ENCODE measurements around the gene CCZ1. TPM values are rescaled to one million over a fixed set of nuclear protein-coding genes. Genes with fewer than 3 reads are reported as not detected.
"Not testable (repeated sequence)": the region's sequence is repeated elsewhere in the genome, so short reads cannot be mapped to it uniquely, and the experiment has no call there.

Gene CCZ1
- total RNA-seq, 1 donor from 2014 or later = 56.8 TPM

DNA sequence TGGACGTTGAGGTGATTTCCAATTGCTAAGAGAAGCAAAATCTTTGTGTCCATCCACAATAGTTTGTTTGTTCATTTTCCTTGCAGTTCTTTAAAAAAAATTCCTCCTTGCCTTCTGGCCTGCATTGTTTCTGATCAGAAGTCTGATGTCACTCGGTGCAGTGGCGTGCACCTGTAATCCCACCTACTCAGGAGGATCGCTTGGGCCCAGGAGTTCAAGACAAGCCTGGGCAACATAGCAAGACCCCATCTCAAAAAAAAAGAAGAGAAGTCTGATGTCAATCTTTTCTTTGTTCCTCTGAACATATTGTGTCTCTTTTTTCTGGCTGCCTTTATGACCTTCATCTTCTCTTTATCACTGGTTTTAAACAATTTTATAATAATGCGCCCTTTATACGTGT, 31.5 kb upstream of the CCZ1 start:
- no peak overlapping the region for H3K4me3 ChIP-seq
- no peaks in the 10 kb centered on the region for H3K36me3 ChIP-seq
- no peak overlapping the region for H3K27ac ChIP-seq
- H3K4me1 ChIP-seq = no peaks in the 10 kb centered on the region
- intact Hi-C loops (cut with DNase I) = no loop called here
- no peaks in the 10 kb centered on the region for H3K27me3 ChIP-seq (ENCODE audit: low read depth)
- DNase-seq = no peak
- H3K9me3 ChIP-seq = no peaks in the 10 kb centered on the region
- TF ChIP-seq, protein P1, sequence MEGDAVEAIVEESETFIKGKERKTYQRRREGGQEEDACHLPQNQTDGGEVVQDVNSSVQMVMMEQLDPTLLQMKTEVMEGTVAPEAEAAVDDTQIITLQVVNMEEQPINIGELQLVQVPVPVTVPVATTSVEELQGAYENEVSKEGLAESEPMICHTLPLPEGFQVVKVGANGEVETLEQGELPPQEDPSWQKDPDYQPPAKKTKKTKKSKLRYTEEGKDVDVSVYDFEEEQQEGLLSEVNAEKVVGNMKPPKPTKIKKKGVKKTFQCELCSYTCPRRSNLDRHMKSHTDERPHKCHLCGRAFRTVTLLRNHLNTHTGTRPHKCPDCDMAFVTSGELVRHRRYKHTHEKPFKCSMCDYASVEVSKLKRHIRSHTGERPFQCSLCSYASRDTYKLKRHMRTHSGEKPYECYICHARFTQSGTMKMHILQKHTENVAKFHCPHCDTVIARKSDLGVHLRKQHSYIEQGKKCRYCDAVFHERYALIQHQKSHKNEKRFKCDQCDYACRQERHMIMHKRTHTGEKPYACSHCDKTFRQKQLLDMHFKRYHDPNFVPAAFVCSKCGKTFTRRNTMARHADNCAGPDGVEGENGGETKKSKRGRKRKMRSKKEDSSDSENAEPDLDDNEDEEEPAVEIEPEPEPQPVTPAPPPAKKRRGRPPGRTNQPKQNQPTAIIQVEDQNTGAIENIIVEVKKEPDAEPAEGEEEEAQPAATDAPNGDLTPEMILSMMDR (IDR thresholded peaks at IDR 0.05) = no peak
- ATAC-seq = no peak

DNA sequence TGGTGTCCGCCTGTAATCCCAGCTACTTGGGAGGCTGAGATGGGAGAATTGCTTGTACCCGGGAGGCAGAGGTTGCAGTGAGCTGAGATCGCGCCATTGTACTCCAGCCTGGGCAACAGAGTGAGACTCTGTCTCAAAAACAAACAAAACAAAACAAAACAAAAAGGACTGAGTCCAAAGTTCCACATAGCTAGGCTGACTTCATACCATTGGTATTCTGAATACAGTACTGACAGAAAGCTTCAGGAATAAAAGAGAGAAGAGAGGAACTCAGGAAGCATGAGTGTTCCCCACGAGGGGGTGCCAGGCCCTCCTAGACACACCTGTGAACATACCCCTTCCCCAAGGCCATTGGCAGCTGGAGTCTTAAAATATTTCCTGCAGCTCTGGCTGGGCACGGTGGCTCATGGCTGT, 29.6 kb upstream of the CCZ1 start:
- H3K4me3 ChIP-seq; H3K27me3 ChIP-seq (ENCODE audit: low read depth); ATAC-seq; H3K36me3 ChIP-seq; H3K9me3 ChIP-seq; H3K27ac ChIP-seq; intact Hi-C loops (cut with DNase I); DNase-seq; H3K4me1 ChIP-seq: not testable (repeated sequence)

DNA sequence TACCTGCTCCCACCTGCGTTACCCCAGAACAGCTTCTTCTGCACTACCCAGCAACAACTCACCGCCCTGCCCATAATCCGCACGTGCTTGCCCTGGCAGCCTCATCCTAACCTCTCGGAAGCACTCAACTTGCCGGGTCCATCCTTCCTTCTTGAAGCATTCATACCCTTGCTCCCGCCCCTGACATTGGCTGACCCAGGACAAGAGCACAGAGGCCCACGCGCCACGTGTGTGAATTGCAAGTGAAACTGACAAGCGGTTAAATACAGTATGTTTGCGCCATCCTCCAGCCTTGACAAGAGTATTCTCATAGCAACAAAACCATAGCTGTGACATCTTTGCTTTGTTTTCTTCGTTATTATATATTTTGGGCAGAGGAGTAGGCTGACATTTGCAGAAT, 28.8 kb upstream of the CCZ1 start:
- Histone ChIP-seq H3K9me3 (no peaks in the 10 kb centered on the region), H3K27me3 (ENCODE audit: low read depth) (no peaks in the 10 kb centered on the region), H3K4me3 (no peak overlapping the region), H3K27ac (no peak overlapping the region), H3K4me1 (no peaks in the 10 kb centered on the region), H3K36me3 (no peaks in the 10 kb centered on the region)
- ATAC-seq = no peak
- no peak for DNase-seq
- intact Hi-C loops (cut with DNase I) = no loop called here
- TF ChIP-seq, protein P1 (IDR thresholded peaks at IDR 0.05) = no peak

DNA sequence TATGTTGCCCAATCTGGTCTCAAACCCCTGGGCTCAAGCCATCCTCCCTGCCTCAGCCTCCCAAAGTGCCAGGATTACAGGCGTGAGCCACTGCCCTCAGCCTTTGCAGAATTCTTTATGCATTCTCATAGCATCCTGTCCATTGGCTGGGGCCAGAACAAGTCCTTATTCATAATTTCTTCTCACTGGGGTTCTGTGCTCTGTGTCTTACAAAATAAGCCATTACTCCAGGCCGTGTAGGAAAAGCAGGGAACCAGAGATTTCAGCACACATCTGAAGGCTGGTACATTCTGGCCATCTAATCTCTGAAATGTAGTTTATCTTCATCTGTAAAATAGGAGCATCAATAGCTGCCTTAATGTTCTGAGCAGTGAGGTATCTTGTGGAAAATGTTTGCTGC, 28.2 kb upstream of the CCZ1 start:
- DNase-seq = no peak
- intact Hi-C loops (cut with DNase I) = no loop called here

DNA sequence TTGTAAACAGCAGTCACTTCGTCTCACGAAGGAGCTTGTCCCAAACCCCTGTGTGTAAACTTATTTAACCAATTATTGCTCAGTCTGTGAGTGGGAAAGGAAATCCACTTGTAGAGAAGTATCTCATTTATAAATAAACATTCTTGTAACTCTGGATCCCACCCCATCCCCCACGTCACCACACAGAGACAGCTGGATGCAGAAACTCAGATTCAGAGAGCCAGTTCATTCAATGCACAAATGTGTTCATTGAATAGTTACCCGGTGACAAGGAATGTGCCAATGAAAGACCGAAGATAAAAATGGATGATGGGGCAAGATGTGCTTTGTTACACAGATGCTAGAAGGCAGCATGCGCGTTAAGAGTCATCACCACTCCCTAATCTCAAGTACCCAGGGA, 26.2 kb upstream of the CCZ1 start:
- H3K9me3 ChIP-seq = no peaks in the 10 kb centered on the region
- H3K27ac ChIP-seq = no peak overlapping the region
- no peak overlapping the region for H3K4me3 ChIP-seq
- ATAC-seq (no peak), DNase-seq (no peak)
- intact Hi-C loops (cut with DNase I) = no loop called here
- H3K27me3 ChIP-seq (ENCODE audit: low read depth) = no peaks in the 10 kb centered on the region
- no peaks in the 10 kb centered on the region for H3K4me1 ChIP-seq
- no peaks in the 10 kb centered on the region for H3K36me3 ChIP-seq
- TF ChIP-seq, protein P1 (IDR thresholded peaks at IDR 0.05) = no peak

More for the DNA sequence above, 28.2 kb upstream of the CCZ1 start:
- Histone ChIP-seq H3K4me3 (no peak overlapping the region), H3K36me3 (no peaks in the 10 kb centered on the region), H3K27me3 (ENCODE audit: low read depth) (no peaks in the 10 kb centered on the region), H3K4me1 (no peaks in the 10 kb centered on the region), H3K9me3 (no peaks in the 10 kb centered on the region), H3K27ac (no peak overlapping the region)
- ATAC-seq = no peak
- TF ChIP-seq, protein P1 (IDR thresholded peaks at IDR 0.05) = no peak

DNA sequence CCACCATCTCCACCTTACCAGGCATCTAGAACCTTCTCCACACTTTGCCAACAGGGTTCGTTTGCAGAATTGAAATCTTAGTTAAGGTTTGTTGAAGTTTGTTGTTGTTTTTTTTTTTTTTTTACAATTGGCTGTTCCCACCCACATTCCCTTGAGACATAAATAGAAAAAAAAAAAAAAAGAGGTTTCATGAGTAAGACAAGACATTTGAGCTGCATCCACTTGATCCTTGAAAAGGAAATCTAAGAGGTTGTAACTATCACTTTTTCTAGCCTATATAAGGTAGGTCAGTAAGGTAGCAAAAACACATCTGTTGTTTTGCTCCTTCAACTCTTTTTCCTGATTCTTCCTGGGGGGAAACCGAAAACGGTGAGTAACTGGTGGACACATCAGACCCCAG, 18.9 kb upstream of the CCZ1 start:
- H3K36me3 ChIP-seq; ATAC-seq; H3K4me1 ChIP-seq; H3K9me3 ChIP-seq; H3K27ac ChIP-seq; DNase-seq; H3K27me3 ChIP-seq (ENCODE audit: low read depth); intact Hi-C loops (cut with DNase I); H3K4me3 ChIP-seq: not testable (repeated sequence)

DNA sequence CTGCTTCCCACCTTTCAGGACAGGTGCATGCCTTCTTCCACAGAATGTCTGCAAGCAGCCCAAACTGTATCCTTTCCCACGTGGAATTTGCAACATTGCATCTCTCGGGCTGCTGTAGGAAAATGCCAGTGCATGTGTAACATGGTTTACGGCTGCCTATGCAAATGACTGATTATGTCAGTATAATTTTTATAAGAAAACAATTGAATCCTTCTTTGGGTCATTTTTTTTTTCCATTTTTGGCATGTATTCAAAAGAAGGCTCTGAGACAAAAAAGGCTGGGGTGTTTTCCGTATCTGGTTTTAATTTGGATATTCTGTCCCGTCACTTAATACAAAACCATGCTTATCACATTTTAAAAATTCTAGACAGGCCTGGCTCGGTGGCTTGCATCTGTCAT, 18.4 kb upstream of the CCZ1 start:
- H3K27me3 ChIP-seq (ENCODE audit: low read depth); H3K4me3 ChIP-seq; H3K36me3 ChIP-seq; H3K27ac ChIP-seq; ATAC-seq; DNase-seq; intact Hi-C loops (cut with DNase I); H3K9me3 ChIP-seq; H3K4me1 ChIP-seq: not testable (repeated sequence)

DNA sequence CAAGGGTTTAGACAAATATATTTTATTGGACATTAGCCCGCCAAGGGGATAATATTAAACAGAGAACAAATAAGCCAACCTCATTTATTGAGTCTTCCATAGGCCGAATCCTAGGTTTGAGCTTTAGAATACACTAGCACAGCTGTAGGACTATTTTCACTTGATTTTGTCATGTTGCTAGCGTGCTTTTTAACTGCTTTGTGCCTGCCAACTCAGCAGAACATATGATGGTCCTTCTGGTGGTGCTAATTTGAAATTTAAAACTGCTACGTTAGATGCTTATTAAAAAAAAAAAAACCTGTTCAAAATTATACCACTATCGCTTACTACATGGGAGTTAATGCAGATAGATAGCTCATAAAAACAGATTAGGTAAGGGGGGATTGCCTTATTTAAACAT, 14.1 kb upstream of the CCZ1 start:
- not testable (repeated sequence) for H3K27me3 ChIP-seq (ENCODE audit: low read depth); DNase-seq

DNA sequence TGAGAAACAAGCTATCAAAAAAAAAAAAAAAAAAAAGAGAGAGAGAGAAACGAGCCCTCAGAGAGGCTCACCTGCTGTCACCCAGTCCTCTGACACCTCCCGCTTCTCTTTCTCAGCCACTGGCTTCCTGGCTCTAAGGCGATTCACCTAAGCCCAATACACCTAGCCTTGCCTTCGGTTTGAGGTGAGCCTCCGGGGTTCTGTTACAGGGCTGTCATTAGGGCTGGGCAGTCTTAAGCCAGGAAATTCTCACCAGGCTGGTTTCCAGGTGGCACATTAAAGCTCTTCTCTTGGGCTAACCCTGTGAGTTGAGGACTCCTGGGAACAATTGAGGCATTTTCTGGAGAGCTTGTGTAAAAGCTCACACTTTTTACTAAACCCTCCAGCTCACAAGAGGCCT, 10.5 kb upstream of the CCZ1 start:
- DNase-seq; H3K27ac ChIP-seq; H3K27me3 ChIP-seq (ENCODE audit: low read depth); H3K36me3 ChIP-seq; H3K9me3 ChIP-seq; H3K4me1 ChIP-seq; H3K4me3 ChIP-seq; intact Hi-C loops (cut with DNase I): not testable (repeated sequence)
- ATAC-seq = peak in 1 of 2 donors; percentile 47

More for the DNA sequence above, 14.1 kb upstream of the CCZ1 start:
- intact Hi-C loops (cut with DNase I); ATAC-seq; H3K36me3 ChIP-seq; H3K4me3 ChIP-seq; H3K4me1 ChIP-seq; H3K9me3 ChIP-seq; H3K27ac ChIP-seq: not testable (repeated sequence)

DNA sequence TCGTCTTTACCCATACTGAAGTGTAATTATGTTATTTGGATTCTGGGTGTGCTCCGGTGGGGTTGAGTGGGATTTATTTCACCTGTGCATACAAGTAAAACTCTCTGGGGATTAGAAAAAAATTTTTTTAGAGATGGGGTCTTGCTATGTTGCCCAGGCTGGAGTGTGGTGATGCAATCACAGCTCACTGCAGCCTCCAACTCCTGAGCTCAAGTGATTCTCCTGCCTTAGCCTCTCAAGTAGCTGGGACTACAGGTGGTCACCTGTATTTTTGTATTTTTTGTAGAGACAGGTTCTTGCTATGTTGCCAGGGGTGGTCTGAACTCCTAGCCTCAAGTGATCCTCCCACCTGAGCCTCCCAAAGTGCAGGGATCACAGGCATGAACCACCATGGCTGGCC, 8.3 kb upstream of the CCZ1 start:
- H3K9me3 ChIP-seq; H3K4me1 ChIP-seq; H3K4me3 ChIP-seq; H3K27ac ChIP-seq; H3K27me3 ChIP-seq (ENCODE audit: low read depth); H3K36me3 ChIP-seq; ATAC-seq; intact Hi-C loops (cut with DNase I); DNase-seq: not testable (repeated sequence)

Data from lower lobe of right lung (tissue), 2 donors.